CD4-positive, CD25-positive, alpha-beta regulatory T cell (primary cell): ENCODE results near the gene COIL. TPM values are rescaled to one million over a fixed set of nuclear protein-coding genes. Genes with fewer than 3 reads are reported as not detected.

ENCODE experiments used
- ATAC-seq, 2 donors: fragments of 150-1000 bp; cut with Tn5 transposase; one replicate each; pipeline ENCODE4 v1.10.0; 2021; ENCODE audit warnings: low read depth in 2 of 2, moderate number of reproducible peaks in 2 of 2, moderate library complexity in 1 of 2
- DNase-seq, 3 donors: peaks; one replicate each; pipeline versions ENCODE4 v3.0.0 to v3.0.0-alpha.2; 2012 to 2022; ENCODE audit warnings: mixed read lengths in 1 of 3
- H3K27ac ChIP-seq: one replicate; pipeline ENCODE4 v1.7.0; 2013; ENCODE audit warnings: mild to moderate bottlenecking, low read length; ENCODE audit not compliant: insufficient read depth, poor library complexity, severe bottlenecking
- H3K27me3 ChIP-seq: one replicate; pipeline ENCODE4 v1.7.0; 2013; ENCODE audit warnings: low read length; ENCODE audit not compliant: control insufficient read depth, insufficient read depth
- H3K36me3 ChIP-seq: one replicate; pipeline ENCODE4 v1.7.0; 2013; ENCODE audit warnings: mild to moderate bottlenecking, low read length, moderate library complexity; ENCODE audit not compliant: control insufficient read depth, insufficient read depth
- H3K4me1 ChIP-seq: 2 replicates; pipeline ENCODE4 v1.7.0; 2013; ENCODE audit warnings: mild to moderate bottlenecking, low read length; ENCODE audit not compliant: insufficient read depth, control insufficient read depth, poor library complexity, severe bottlenecking
- H3K4me3 ChIP-seq: one replicate; pipeline ENCODE4 v1.7.0; 2013; ENCODE audit warnings: low read depth, mild to moderate bottlenecking, low read length, moderate library complexity
- H3K9me3 ChIP-seq, 2 experiments: 1 replicate in 1 of 2; 2 replicates in 1 of 2; pipeline ENCODE4 v1.7.0; 2013; ENCODE audit warnings: low read length in 2 of 2, mild to moderate bottlenecking in 1 of 2, moderate library complexity in 1 of 2; ENCODE audit not compliant: control insufficient read depth in 2 of 2
- H3K27ac Mint-ChIP-seq, 3 donors: one replicate each; pipeline ENCODE4 v1.8.0; 2020 to 2022; ENCODE audit warnings: mild to moderate bottlenecking in 3 of 3, mixed read lengths in 3 of 3, moderate library complexity in 2 of 3
- H3K27me3 Mint-ChIP-seq: one replicate; pipeline ENCODE4 v1.8.0; 2022; ENCODE audit warnings: mild to moderate bottlenecking, mixed read lengths
- H3K36me3 Mint-ChIP-seq: one replicate; pipeline ENCODE4 v1.8.0; 2020; ENCODE audit warnings: mixed read lengths
- H3K4me1 Mint-ChIP-seq, 4 donors: one replicate each; pipeline ENCODE4 v1.8.0; 2020 to 2022; ENCODE audit warnings: mixed read lengths in 4 of 4, mild to moderate bottlenecking in 1 of 4
- H3K4me3 Mint-ChIP-seq, 4 donors: one replicate each; pipeline ENCODE4 v1.8.0; 2020 to 2022; ENCODE audit warnings: mild to moderate bottlenecking in 4 of 4, mixed read lengths in 4 of 4, moderate library complexity in 3 of 4
- H3K9me3 Mint-ChIP-seq, 7 donors: one replicate each; pipeline ENCODE4 v1.8.0; 2020 to 2022; ENCODE audit warnings: mixed read lengths in 7 of 7, mild to moderate bottlenecking in 3 of 7, moderate library complexity in 2 of 7
- polyA plus RNA-seq, 4 donors: library from polyadenylated mRNA; unstranded; fragments of 300-500 nt; fragmentation: Illumina TruSeq; gene quantifications; one replicate each; pipeline ENCODE4 v1.2.3, GENCODE V29; 2021
- total RNA-seq: library from RNA; stranded (reverse); gene quantifications from one replicate; pipeline ENCODE4 v1.2.3, GENCODE V29; 2022

Gene COIL
- total and polyA plus RNA-seq, 5 donors from 2014 or later = 15.4 to 21.4 (median 18.6) TPM

- Histone ChIP-seq H3K27me3 (no peaks in the 10 kb centered on the region), H3K4me1 (no peaks in the 10 kb centered on the region), H3K9me3 (no peaks in the 10 kb centered on the region), H3K36me3 (peaks cover 7% of the 10 kb centered on the region), H3K27ac (no peak overlapping the region), H3K4me3 (no peak overlapping the region)
- ATAC-seq (no peak), DNase-seq (no peak)
- Mint-ChIP-seq H3K27ac (no peak overlapping the region), H3K36me3 (peaks cover 33% of the 10 kb centered on the region), H3K4me3 (no peak overlapping the region), H3K27me3 (no peaks in the 10 kb centered on the region), H3K9me3 (no peaks in the 10 kb centered on the region), H3K4me1 (no peaks in the 10 kb centered on the region)
Observed at GRCh38 chr17:57001541-57001940, 40.7 kb upstream of the COIL start.

- Histone ChIP-seq H3K27ac (no peak overlapping the region), H3K27me3 (no peaks in the 10 kb centered on the region), H3K36me3 (peaks cover 13% of the 10 kb centered on the region), H3K4me1 (no peaks in the 10 kb centered on the region), H3K9me3 (no peaks in the 10 kb centered on the region), H3K4me3 (no peak overlapping the region)
- DNase-seq = no peak
- Mint-ChIP-seq H3K4me3 (no peak overlapping the region), H3K4me1 (no peaks in the 10 kb centered on the region), H3K27ac (no peak overlapping the region), H3K27me3 (no peaks in the 10 kb centered on the region), H3K36me3 (peaks cover 21% of the 10 kb centered on the region), H3K9me3 (no peaks in the 10 kb centered on the region)
- no peak for ATAC-seq
Observed at GRCh38 chr17:56997313-56997712, 36.5 kb upstream of the COIL start.

GRCh38 chr17:56995766-56996165 is 34.9 kb upstream of the COIL start:
- H3K4me3 ChIP-seq = no peak overlapping the region
- H3K27me3 ChIP-seq = no peaks in the 10 kb centered on the region
- H3K4me1 Mint-ChIP-seq = no peaks in the 10 kb centered on the region
- ATAC-seq (no peak), DNase-seq (no peak)
- H3K4me3 Mint-ChIP-seq = no peak overlapping the region
- peaks cover 12% of the 10 kb centered on the region for H3K36me3 ChIP-seq
- no peak overlapping the region for H3K27ac Mint-ChIP-seq
- H3K27me3 Mint-ChIP-seq = no peaks in the 10 kb centered on the region
- peaks cover 22% of the 10 kb centered on the region for H3K36me3 Mint-ChIP-seq
- H3K9me3 ChIP-seq = no peaks in the 10 kb centered on the region
- H3K9me3 Mint-ChIP-seq = no peaks in the 10 kb centered on the region
- no peak overlapping the region for H3K27ac ChIP-seq
- H3K4me1 ChIP-seq = no peaks in the 10 kb centered on the region

DNA sequence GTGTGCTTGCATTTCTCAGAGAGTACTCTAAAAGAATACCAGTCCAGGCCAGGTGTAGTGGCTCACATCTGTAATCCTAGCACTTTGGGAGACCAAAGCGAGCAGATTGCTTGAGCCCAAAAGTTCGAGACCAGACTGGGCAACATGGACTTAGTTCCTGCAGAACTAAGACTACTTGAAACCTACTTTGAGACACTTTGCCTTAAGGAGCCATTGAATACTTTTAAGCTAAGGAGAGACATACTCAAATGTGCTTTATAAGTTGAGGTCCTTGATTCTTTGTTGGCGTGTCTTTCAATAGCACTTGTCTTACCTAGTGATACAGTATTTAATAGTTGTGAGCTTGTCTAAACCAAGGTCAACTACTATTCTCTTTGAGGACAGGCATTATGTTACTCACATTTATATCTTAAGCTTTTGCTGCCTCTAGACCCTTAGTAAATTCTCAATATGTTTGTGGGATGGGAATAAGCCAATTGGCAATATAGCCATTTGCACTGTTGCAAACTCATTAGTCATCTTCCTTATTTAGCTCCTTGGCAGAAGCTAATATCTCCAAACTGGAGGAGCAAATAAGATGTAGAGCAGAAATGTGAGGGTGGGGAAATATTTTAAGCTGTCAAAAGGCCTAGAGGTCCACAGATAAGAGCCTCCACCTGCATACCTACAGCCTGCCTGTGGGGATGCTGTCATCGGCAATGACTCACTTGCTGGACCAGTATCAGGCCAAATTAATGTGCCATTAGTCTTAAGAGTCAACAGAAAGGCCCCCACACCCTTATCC is 33.4 kb upstream of the COIL start:
- no peak for ATAC-seq
- no peaks in the 10 kb centered on the region for H3K9me3 ChIP-seq
- Mint-ChIP-seq H3K36me3 (peaks cover 30% of the 10 kb centered on the region), H3K4me1 (no peaks in the 10 kb centered on the region), H3K4me3 (no peak overlapping the region), H3K9me3 (no peaks in the 10 kb centered on the region), H3K27me3 (no peaks in the 10 kb centered on the region), H3K27ac (no peak overlapping the region)
- H3K4me3 ChIP-seq = no peak overlapping the region
- H3K4me1 ChIP-seq = no peaks in the 10 kb centered on the region
- H3K27me3 ChIP-seq = no peaks in the 10 kb centered on the region
- peaks cover 12% of the 10 kb centered on the region for H3K36me3 ChIP-seq
- no peak for DNase-seq
- H3K27ac ChIP-seq = no peak overlapping the region

- H3K4me1 Mint-ChIP-seq = no peaks in the 10 kb centered on the region
- ATAC-seq = no peak
- H3K27me3 Mint-ChIP-seq = no peaks in the 10 kb centered on the region
- Histone ChIP-seq H3K4me1 (no peaks in the 10 kb centered on the region), H3K9me3 (no peaks in the 10 kb centered on the region), H3K4me3 (no peak overlapping the region), H3K27ac (no peak overlapping the region), H3K36me3 (peaks cover 15% of the 10 kb centered on the region), H3K27me3 (no peaks in the 10 kb centered on the region)
- no peak for DNase-seq
- peaks cover 30% of the 10 kb centered on the region for H3K36me3 Mint-ChIP-seq
- H3K9me3 Mint-ChIP-seq = no peaks in the 10 kb centered on the region
- no peak overlapping the region for H3K27ac Mint-ChIP-seq
- no peak overlapping the region for H3K4me3 Mint-ChIP-seq
Observed at GRCh38 chr17:56992364-56992763, 31.5 kb upstream of the COIL start.

DNA sequence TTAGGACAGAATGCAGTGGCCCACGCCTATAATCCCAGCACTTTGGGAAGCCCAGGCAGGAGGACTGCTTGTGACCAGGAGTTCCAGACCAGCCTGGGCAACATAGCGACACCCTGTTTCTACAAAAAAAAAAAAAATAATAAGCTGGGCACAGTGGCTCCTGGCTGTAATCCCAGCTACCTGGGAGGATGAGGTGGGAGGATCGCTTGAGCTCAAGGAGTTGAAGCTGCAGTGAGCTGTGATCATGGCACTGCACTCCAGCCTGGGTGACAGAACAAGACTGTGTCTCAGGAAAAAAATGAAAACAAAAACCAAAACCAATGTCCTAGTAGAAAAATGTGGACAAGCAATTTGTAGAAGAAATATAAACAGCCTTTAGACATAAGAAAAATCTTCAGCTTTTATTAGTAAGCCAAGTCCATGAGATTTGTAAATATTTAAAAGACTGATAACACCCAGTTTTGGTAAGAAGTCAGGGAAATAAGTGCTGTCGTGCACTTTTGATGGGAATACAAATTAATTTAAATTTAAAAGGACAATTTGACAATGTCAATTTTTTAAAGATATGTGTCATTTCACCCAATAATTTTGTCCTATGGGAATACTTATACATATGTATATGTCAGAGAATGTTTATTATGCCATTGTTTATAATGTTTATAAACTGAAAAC is 28.2 kb upstream of the COIL start:
- no peak for ATAC-seq
- Mint-ChIP-seq H3K9me3 (no peaks in the 10 kb centered on the region), H3K4me1 (no peaks in the 10 kb centered on the region), H3K27ac (no peak overlapping the region), H3K4me3 (no peak overlapping the region), H3K27me3 (no peaks in the 10 kb centered on the region), H3K36me3 (peaks cover 48% of the 10 kb centered on the region)
- Histone ChIP-seq H3K9me3 (no peaks in the 10 kb centered on the region), H3K27ac (no peak overlapping the region), H3K4me1 (no peaks in the 10 kb centered on the region), H3K27me3 (no peaks in the 10 kb centered on the region), H3K36me3 (peaks cover 17% of the 10 kb centered on the region), H3K4me3 (no peak overlapping the region)
- no peak for DNase-seq

DNA sequence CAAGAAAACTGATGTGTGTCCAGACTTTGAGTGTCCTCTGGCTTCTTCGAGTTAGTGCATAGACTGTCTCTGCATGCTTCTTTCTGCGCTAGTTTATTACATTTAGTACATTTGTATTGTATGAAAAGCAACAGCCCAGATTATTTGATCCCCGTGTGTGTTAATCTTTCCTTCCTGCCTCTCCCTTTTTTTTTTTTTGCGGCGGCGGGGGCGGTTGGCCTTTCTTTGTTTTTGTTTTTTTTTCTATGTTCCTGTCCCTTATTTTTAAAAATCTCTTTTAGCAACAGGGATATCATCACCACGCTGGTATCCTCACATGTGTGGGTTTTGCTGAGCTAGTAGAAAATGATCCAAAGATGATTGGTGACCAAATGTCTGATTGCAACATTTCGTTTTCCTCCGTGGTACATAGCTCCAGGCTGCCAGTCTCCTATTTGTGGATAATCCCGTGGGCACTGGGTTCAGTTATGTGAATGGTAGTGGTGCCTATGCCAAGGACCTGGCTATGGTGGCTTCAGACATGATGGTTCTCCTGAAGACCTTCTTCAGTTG is 26.5 kb upstream of the COIL start:
- H3K27me3 ChIP-seq = no peaks in the 10 kb centered on the region
- no peak overlapping the region for H3K4me3 ChIP-seq
- H3K36me3 Mint-ChIP-seq = peaks cover 51% of the 10 kb centered on the region
- DNase-seq (no peak), ATAC-seq (no peak)
- no peaks in the 10 kb centered on the region for H3K4me1 Mint-ChIP-seq
- H3K36me3 ChIP-seq = peaks cover 17% of the 10 kb centered on the region
- H3K27me3 Mint-ChIP-seq = no peaks in the 10 kb centered on the region
- H3K27ac Mint-ChIP-seq = no peak overlapping the region
- H3K9me3 Mint-ChIP-seq = no peaks in the 10 kb centered on the region
- no peak overlapping the region for H3K27ac ChIP-seq
- no peaks in the 10 kb centered on the region for H3K4me1 ChIP-seq
- no peaks in the 10 kb centered on the region for H3K9me3 ChIP-seq
- no peak overlapping the region for H3K4me3 Mint-ChIP-seq
